ENCODE measurements around the gene MOSMO.
A peak's percentile ranks its signal among the peaks of the same experiment; 100 is the strongest.

Gene MOSMO

DNA sequence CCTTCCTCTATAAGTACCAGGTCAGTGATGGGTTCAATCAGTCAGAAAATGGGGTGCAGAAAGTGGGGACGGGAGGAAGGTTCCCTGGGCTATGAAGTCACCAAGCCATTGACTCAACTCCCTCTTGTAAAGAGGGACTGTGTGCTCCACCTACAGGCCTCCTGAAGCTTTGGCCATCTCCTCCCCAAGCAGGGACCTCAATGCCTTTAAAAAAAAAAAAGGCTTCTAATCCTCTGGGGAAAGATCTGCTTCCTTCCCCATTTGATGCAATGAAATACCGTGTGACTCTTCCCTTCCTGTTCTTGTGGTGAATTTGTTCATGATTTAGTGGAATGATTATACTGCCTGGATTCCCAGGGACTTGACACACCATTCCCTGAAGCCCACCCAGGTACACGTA, 115.2 kb downstream of the MOSMO start:
- Histone ChIP-seq H3K18ac (ENCODE audit: low read length) (no peak overlapping the region), H2BK12ac (ENCODE audit: low read length) (no peak overlapping the region), H2BK5ac (ENCODE audit: low read depth, low read length, poor library complexity) (no peak overlapping the region), H3K14ac (ENCODE audit: low read length) (no peak overlapping the region), H4K8ac (ENCODE audit: low read depth, low read length) (no peak overlapping the region), H3K79me2 (ENCODE audit: control insufficient read depth, insufficient read depth, low read length, poor library complexity) (no peaks in the 10 kb centered on the region), H3K4me2 (ENCODE audit: low read length) (no peak overlapping the region), H4K12ac (ENCODE audit: low read depth, low read length) (no peak overlapping the region), H3K4me1 (ENCODE audit: control insufficient read depth in 1 of 2, insufficient read depth in 2 of 2, low read length in 2 of 2) (no peaks in the 10 kb centered on the region), H2AFZ (ENCODE audit: insufficient read depth, low read length, poor library complexity) (no peak overlapping the region), H2AK5ac (ENCODE audit: low read length) (no peak overlapping the region), H3K27me3 (ENCODE audit: insufficient read depth, low read length) (no peaks in the 10 kb centered on the region), H3K9ac (ENCODE audit: low read length) (no peak overlapping the region), H3K9me3 (ENCODE audit: insufficient read depth, low read depth, low read length) (no peaks in the 10 kb centered on the region), H3K36me3 (ENCODE audit: control insufficient read depth in 1 of 2, insufficient read depth in 2 of 2, low read length in 2 of 2) (no peaks in the 10 kb centered on the region), H3K79me1 (ENCODE audit: low read length) (no peaks in the 10 kb centered on the region), H4K91ac (ENCODE audit: low read depth, low read length) (no peak overlapping the region), H3K27ac (ENCODE audit: low read depth, low read length) (no peak overlapping the region), H3K4ac (ENCODE audit: low read depth, low read length) (no peak overlapping the region), H2BK120ac (ENCODE audit: insufficient read depth, low read length, poor library complexity) (no peak overlapping the region), H3K23ac (ENCODE audit: low read length) (no peak overlapping the region), H3K4me3 (ENCODE audit: low read depth, low read length) (no peak overlapping the region)
- no peak for DNase-seq
- WGBS (ENCODE audit: extremely low coverage, insufficient coverage, insufficient read length): no CpG with 5 or more reads among the region's 3 CpGs

- no CpG with 5 or more reads among the region's 7 CpGs for WGBS (ENCODE audit: extremely low coverage, insufficient coverage, insufficient read length)
- H2BK12ac ChIP-seq (ENCODE audit: low read length): no peak overlapping the region
- H3K27me3 ChIP-seq (ENCODE audit: insufficient read depth, low read length): no peaks in the 10 kb centered on the region
- no peak for DNase-seq
- no peak overlapping the region for H3K4me3 ChIP-seq (ENCODE audit: low read depth, low read length)
- no peaks in the 10 kb centered on the region for H3K79me2 ChIP-seq (ENCODE audit: control insufficient read depth, insufficient read depth, low read length, poor library complexity)
- no peak overlapping the region for H3K4me2 ChIP-seq (ENCODE audit: low read length)
- H3K23ac ChIP-seq (ENCODE audit: low read length): no peak overlapping the region
- H2AK5ac ChIP-seq (ENCODE audit: low read length): no peak overlapping the region
- H3K18ac ChIP-seq (ENCODE audit: low read length): no peak overlapping the region
- no peak overlapping the region for H3K9ac ChIP-seq (ENCODE audit: low read length)
- no peaks in the 10 kb centered on the region for H3K9me3 ChIP-seq (ENCODE audit: insufficient read depth, low read depth, low read length)
- H2BK5ac ChIP-seq (ENCODE audit: low read depth, low read length, poor library complexity): no peak overlapping the region
- no peak overlapping the region for H4K8ac ChIP-seq (ENCODE audit: low read depth, low read length)
- H4K12ac ChIP-seq (ENCODE audit: low read depth, low read length): no peak overlapping the region
- no peak overlapping the region for H4K91ac ChIP-seq (ENCODE audit: low read depth, low read length)
- H3K27ac ChIP-seq (ENCODE audit: low read depth, low read length): no peak overlapping the region
- no peak overlapping the region for H3K14ac ChIP-seq (ENCODE audit: low read length)
- H2BK120ac ChIP-seq (ENCODE audit: insufficient read depth, low read length, poor library complexity): no peak overlapping the region
- H3K79me1 ChIP-seq (ENCODE audit: low read length): no peaks in the 10 kb centered on the region
- no peaks in the 10 kb centered on the region for H3K4me1 ChIP-seq (ENCODE audit: control insufficient read depth in 1 of 2, insufficient read depth in 2 of 2, low read length in 2 of 2)
- H2AFZ ChIP-seq (ENCODE audit: insufficient read depth, low read length, poor library complexity): no peak overlapping the region
- no peak overlapping the region for H3K4ac ChIP-seq (ENCODE audit: low read depth, low read length)
- no peaks in the 10 kb centered on the region for H3K36me3 ChIP-seq (ENCODE audit: control insufficient read depth in 1 of 2, insufficient read depth in 2 of 2, low read length in 2 of 2)
Measured at GRCh38 chr16:22123759-22124490, 116.0 kb downstream of the MOSMO start.

- Histone ChIP-seq H4K8ac (ENCODE audit: low read depth, low read length) (no peak overlapping the region), H3K79me1 (ENCODE audit: low read length) (no peaks in the 10 kb centered on the region), H4K91ac (ENCODE audit: low read depth, low read length) (no peak overlapping the region), H3K18ac (ENCODE audit: low read length) (no peak overlapping the region), H2BK120ac (ENCODE audit: insufficient read depth, low read length, poor library complexity) (no peak overlapping the region), H2BK5ac (ENCODE audit: low read depth, low read length, poor library complexity) (no peak overlapping the region), H2AK5ac (ENCODE audit: low read length) (no peak overlapping the region), H3K4ac (ENCODE audit: low read depth, low read length) (no peak overlapping the region), H3K23ac (ENCODE audit: low read length) (no peak overlapping the region), H2BK12ac (ENCODE audit: low read length) (no peak overlapping the region), H3K36me3 (ENCODE audit: control insufficient read depth in 1 of 2, insufficient read depth in 2 of 2, low read length in 2 of 2) (no peaks in the 10 kb centered on the region), H3K79me2 (ENCODE audit: control insufficient read depth, insufficient read depth, low read length, poor library complexity) (no peaks in the 10 kb centered on the region), H3K27ac (ENCODE audit: low read depth, low read length) (no peak overlapping the region), H3K27me3 (ENCODE audit: insufficient read depth, low read length) (no peaks in the 10 kb centered on the region), H3K4me1 (ENCODE audit: control insufficient read depth in 1 of 2, insufficient read depth in 2 of 2, low read length in 2 of 2) (no peaks in the 10 kb centered on the region), H3K4me3 (ENCODE audit: low read depth, low read length) (no peak overlapping the region), H3K4me2 (ENCODE audit: low read length) (no peak overlapping the region), H3K9me3 (ENCODE audit: insufficient read depth, low read depth, low read length) (no peaks in the 10 kb centered on the region), H2AFZ (ENCODE audit: insufficient read depth, low read length, poor library complexity) (no peak overlapping the region), H3K14ac (ENCODE audit: low read length) (no peak overlapping the region), H3K9ac (ENCODE audit: low read length) (no peak overlapping the region), H4K12ac (ENCODE audit: low read depth, low read length) (no peak overlapping the region)
- WGBS (ENCODE audit: extremely low coverage, insufficient coverage, insufficient read length): no CpG with 5 or more reads among the region's 6 CpGs
- peak; percentile 65 to 80 for DNase-seq
Measured at GRCh38 chr16:22124583-22125284, 116.8 kb downstream of the MOSMO start.

DNA sequence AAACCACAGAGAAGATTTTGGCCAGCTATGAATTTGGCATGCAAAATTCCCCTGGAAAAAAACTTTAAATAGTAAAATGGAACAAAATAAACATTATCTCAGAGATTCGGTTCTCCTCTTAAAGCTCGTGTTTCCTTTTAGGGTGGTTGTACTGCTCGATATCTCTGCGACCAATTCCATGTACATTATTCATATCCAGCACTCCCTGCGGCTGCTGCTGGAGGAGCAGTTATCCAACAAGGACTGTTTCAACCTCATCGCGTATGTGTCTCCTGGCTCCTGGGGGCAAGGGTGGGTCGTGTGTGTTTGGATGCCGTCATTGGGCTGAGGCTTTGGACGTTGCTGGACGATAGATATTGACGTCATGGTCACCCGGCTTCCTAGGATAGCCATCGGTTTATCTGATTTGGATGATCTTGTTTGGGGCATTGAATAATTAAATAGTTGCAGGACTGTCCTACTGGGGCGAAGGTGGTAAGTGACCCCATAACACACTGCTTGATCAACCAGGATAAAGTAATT, 118.2 kb downstream of the MOSMO start:
- no CpG with 5 or more reads among the region's 15 CpGs for WGBS (ENCODE audit: extremely low coverage, insufficient coverage, insufficient read length)
- Histone ChIP-seq H4K8ac (ENCODE audit: low read depth, low read length) (no peak overlapping the region), H3K23ac (ENCODE audit: low read length) (no peak overlapping the region), H3K79me2 (ENCODE audit: control insufficient read depth, insufficient read depth, low read length, poor library complexity) (no peaks in the 10 kb centered on the region), H3K4me2 (ENCODE audit: low read length) (no peak overlapping the region), H2BK5ac (ENCODE audit: low read depth, low read length, poor library complexity) (no peak overlapping the region), H2BK12ac (ENCODE audit: low read length) (no peak overlapping the region), H2AK5ac (ENCODE audit: low read length) (no peak overlapping the region), H3K36me3 (ENCODE audit: control insufficient read depth in 1 of 2, insufficient read depth in 2 of 2, low read length in 2 of 2) (no peaks in the 10 kb centered on the region), H3K4ac (ENCODE audit: low read depth, low read length) (no peak overlapping the region), H2BK120ac (ENCODE audit: insufficient read depth, low read length, poor library complexity) (no peak overlapping the region), H4K91ac (ENCODE audit: low read depth, low read length) (no peak overlapping the region), H2AFZ (ENCODE audit: insufficient read depth, low read length, poor library complexity) (no peak overlapping the region), H3K27me3 (ENCODE audit: insufficient read depth, low read length) (no peaks in the 10 kb centered on the region), H3K4me1 (ENCODE audit: control insufficient read depth in 1 of 2, insufficient read depth in 2 of 2, low read length in 2 of 2) (no peaks in the 10 kb centered on the region), H3K27ac (ENCODE audit: low read depth, low read length) (no peak overlapping the region), H3K9ac (ENCODE audit: low read length) (no peak overlapping the region), H4K12ac (ENCODE audit: low read depth, low read length) (no peak overlapping the region), H3K9me3 (ENCODE audit: insufficient read depth, low read depth, low read length) (no peaks in the 10 kb centered on the region), H3K14ac (ENCODE audit: low read length) (no peak overlapping the region), H3K79me1 (ENCODE audit: low read length) (no peaks in the 10 kb centered on the region), H3K18ac (ENCODE audit: low read length) (no peak overlapping the region), H3K4me3 (ENCODE audit: low read depth, low read length) (no peak overlapping the region)
- peak; percentile 40 to 67 for DNase-seq

Measured in trophoblast cell (in vitro differentiated cells and primary cell).